GM12801 (cell line): ENCODE measurements around the gene LOXHD1.

Experiments
- CTCF ChIP-seq: IDR thresholded peaks from one replicate; pipeline ENCODE4 v1.5.1; 2011; ENCODE audit warnings: control low read depth; ENCODE audit not compliant: insufficient read length; ENCODE audit errors: extremely low read depth

Gene LOXHD1

GRCh38 chr18:46623541-46623940 is 33.5 kb downstream of the LOXHD1 start:
- no peak for TF ChIP-seq CTCF

GRCh38 chr18:46622999-46623398 is 34.0 kb downstream of the LOXHD1 start:
- TF ChIP-seq CTCF, result no peak

- TF ChIP-seq CTCF, result no peak
Measured at GRCh38 chr18:46622451-46622850, 34.6 kb downstream of the LOXHD1 start.

GRCh38 chr18:46621871-46622270 is 35.1 kb downstream of the LOXHD1 start:
- no peak for TF ChIP-seq CTCF

- TF ChIP-seq CTCF, result no peak
Measured at GRCh38 chr18:46621111-46621766, 35.8 kb downstream of the LOXHD1 start.

GRCh38 chr18:46619559-46619958 is 37.5 kb downstream of the LOXHD1 start:
- no peak for TF ChIP-seq CTCF

GRCh38 chr18:46615720-46616119 is 41.3 kb downstream of the LOXHD1 start:
- TF ChIP-seq CTCF, result no peak
